ENCODE measurements around the gene ALDH3A2.
"Not testable (repeated sequence)": the region's sequence is repeated elsewhere in the genome, so short reads cannot be mapped to it uniquely, and the experiment has no call there.

ALDH3A2 gene

DNA sequence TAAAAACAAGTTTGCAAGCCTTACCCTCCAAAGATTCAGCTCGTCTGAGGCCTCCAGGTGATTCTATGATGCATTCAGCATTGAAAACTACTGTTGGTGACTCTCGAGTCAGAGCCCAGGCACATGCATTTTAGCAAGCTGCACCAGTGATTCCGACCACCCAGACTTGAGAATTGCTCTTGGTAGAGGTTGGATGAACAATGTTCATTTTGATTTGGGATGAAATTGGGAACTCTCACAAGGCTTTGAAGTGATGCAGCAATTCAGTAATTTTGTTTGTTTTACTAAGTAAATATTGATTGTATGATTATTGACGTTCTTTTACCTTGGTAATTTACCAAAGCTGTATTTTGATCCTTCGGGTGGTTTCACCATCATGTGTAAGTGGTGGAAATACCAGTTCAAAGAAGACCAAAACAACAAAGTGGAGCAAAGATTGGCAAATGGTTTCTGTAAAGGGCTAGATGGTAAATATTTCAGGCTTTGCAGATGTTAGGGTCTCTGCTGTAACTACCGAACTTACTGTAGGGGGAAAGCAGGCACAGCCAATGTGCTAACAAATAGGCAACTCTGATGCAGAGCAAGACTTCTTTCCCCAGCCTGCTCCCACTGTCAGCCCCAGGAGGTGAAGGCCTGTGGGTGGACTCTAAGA, 11.8 kb downstream of the ALDH3A2 start:
- no peaks in the 10 kb centered on the region for H3K27me3 Mint-ChIP-seq
- peaks cover 5% of the 10 kb centered on the region for H3K4me1 Mint-ChIP-seq (ENCODE audit: low read depth)
- no peaks in the 10 kb centered on the region for H3K9me3 Mint-ChIP-seq (ENCODE audit: low read depth)
- H3K27ac Mint-ChIP-seq: no peak overlapping the region
- no peak overlapping the region for H3K4me3 Mint-ChIP-seq
- H3K36me3 Mint-ChIP-seq: peaks cover 19% of the 10 kb centered on the region

DNA sequence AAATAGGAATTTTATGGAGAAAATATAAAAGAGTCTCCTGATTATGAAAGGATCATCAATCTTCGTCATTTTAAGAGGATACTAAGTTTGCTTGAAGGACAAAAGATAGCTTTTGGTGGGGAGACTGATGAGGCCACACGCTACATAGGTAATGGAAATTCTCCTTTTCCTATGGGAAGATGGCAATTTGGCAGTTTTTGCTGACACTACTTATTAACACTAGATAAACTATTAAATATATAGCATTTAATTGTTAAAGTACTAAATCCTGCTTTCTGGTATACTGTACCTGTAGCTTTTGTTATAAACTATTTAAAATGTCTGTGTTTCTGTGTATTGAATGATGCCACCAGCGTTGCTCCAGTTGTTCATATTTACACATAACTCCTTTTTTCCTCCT, 12.6 kb downstream of the ALDH3A2 start:
- Mint-ChIP-seq H3K27me3 (no peaks in the 10 kb centered on the region), H3K4me3 (no peak overlapping the region), H3K4me1 (ENCODE audit: low read depth) (peaks cover 3% of the 10 kb centered on the region), H3K36me3 (peaks cover 19% of the 10 kb centered on the region), H3K27ac (no peak overlapping the region), H3K9me3 (ENCODE audit: low read depth) (no peaks in the 10 kb centered on the region)

DNA sequence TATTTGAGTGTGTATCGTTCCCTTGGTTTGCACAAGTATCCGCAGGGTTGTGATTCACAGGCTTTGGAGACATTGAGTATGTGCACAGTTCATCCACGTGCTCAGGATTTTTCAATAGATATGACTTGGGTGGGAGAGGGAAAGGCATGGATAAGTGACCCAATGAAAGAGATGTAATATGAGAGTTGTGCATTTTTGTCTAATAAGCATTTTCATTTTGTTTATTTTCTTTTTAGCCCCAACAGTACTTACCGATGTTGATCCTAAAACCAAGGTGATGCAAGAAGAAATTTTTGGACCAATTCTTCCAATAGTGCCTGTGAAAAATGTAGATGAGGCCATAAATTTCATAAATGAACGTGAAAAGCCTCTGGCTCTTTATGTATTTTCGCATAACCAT, 14.5 kb downstream of the ALDH3A2 start:
- H3K27me3 Mint-ChIP-seq: no peaks in the 10 kb centered on the region
- H3K27ac Mint-ChIP-seq: no peak overlapping the region
- peaks cover 12% of the 10 kb centered on the region for H3K36me3 Mint-ChIP-seq
- no peaks in the 10 kb centered on the region for H3K4me1 Mint-ChIP-seq (ENCODE audit: low read depth)
- no peak overlapping the region for H3K4me3 Mint-ChIP-seq
- no peaks in the 10 kb centered on the region for H3K9me3 Mint-ChIP-seq (ENCODE audit: low read depth)

DNA sequence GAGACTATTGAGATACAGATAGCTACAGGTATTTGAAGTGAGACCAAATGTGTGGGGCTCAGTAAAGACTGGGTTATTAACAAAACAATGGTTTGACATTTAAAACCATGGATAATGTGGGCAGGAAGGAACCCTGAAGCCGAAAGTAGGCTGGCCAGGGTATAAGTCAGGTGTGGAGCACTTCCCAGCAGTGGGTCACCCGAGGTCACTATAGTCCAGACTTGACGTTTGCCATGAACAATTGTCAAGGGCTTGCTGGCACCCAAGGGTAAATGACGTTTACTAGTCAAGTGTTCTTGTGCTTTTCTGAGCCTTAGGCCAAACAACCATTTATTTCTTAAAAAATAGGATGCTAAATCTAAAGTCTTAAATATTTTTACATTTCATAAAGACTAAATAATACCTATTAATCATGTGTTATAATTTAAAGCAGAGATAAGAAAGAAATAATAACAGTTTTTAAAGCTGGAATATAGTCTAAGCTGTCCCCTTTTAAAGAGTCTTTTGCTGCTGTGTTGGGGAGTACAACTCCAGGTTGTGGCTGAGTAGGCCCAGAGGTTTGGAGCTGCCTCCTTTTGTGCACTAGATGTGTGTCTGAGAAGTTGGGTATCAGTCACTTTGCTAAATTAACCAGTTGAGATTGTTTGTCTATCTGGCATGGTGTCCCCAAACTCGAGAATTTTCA, 15.7 kb downstream of the ALDH3A2 start:
- H3K36me3 Mint-ChIP-seq: peaks cover 12% of the 10 kb centered on the region
- no peaks in the 10 kb centered on the region for H3K27me3 Mint-ChIP-seq
- H3K4me1 Mint-ChIP-seq (ENCODE audit: low read depth): no peaks in the 10 kb centered on the region
- H3K4me3 Mint-ChIP-seq: no peak overlapping the region
- H3K27ac Mint-ChIP-seq: no peak overlapping the region
- no peaks in the 10 kb centered on the region for H3K9me3 Mint-ChIP-seq (ENCODE audit: low read depth)

DNA sequence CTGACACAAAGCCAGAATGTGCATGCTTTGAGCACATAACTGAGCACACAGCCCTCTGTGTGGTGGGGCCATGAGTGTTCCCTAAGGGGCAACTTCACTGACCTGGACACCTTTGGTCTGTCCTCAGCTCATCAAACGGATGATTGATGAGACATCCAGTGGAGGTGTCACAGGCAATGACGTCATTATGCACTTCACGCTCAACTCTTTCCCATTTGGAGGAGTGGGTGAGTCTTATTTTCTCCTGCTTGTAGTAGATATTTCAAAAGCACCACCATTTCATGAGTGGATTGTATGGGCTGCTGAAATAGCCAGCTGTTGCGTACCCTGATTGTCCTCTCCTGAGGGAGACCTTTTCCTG, 16.2 kb downstream of the ALDH3A2 start:
- no peak overlapping the region for H3K27ac Mint-ChIP-seq
- H3K4me1 Mint-ChIP-seq (ENCODE audit: low read depth): no peaks in the 10 kb centered on the region
- peaks cover 12% of the 10 kb centered on the region for H3K36me3 Mint-ChIP-seq
- H3K27me3 Mint-ChIP-seq: no peaks in the 10 kb centered on the region
- H3K4me3 Mint-ChIP-seq: no peak overlapping the region
- H3K9me3 Mint-ChIP-seq (ENCODE audit: low read depth): no peaks in the 10 kb centered on the region

DNA sequence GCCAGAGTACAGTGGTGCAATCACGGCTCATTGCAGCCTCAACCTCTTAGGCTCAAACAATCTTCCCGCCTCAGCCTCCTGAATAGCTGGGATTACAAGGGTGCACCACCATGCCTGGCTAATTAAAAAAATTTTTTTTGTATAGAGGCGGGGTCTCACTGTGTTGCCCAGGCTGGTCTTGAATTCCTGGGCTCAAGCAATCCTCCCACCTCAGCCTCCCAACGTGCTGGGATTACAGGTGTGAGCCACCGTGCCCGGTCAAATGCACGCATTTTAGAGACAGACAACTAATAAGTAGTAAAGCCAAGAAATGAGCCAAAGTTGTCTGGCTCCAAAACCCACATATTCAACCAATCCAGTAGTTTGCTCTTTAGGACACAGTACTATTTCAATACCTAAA, 21.1 kb downstream of the ALDH3A2 start:
- H3K4me1 Mint-ChIP-seq (ENCODE audit: low read depth); H3K27me3 Mint-ChIP-seq; H3K27ac Mint-ChIP-seq; H3K9me3 Mint-ChIP-seq (ENCODE audit: low read depth); H3K4me3 Mint-ChIP-seq; H3K36me3 Mint-ChIP-seq: not testable (repeated sequence)

DNA sequence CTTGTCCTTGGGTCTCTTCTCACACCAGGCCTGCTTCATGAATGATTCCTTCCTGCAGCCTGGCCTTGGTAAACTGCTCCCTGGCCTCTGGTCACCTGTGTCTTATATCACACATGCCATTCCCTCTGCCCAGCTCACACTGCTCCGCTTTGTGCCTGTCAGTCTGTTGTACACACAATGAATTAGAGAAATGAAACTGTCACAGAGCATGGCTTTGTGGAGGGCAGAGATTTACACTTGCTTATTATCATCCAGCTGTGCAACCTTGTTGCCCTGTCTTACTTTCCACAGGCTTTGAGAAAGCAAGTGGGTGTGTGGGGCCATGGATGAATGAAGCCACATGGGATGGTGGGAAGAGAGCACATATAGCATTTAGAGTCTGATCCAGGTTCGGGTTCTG, 22.4 kb downstream of the ALDH3A2 start:
- Mint-ChIP-seq H3K27ac (no peak overlapping the region), H3K4me1 (ENCODE audit: low read depth) (no peaks in the 10 kb centered on the region), H3K27me3 (no peaks in the 10 kb centered on the region), H3K9me3 (ENCODE audit: low read depth) (no peaks in the 10 kb centered on the region), H3K36me3 (peaks cover 4% of the 10 kb centered on the region), H3K4me3 (no peak overlapping the region)

DNA sequence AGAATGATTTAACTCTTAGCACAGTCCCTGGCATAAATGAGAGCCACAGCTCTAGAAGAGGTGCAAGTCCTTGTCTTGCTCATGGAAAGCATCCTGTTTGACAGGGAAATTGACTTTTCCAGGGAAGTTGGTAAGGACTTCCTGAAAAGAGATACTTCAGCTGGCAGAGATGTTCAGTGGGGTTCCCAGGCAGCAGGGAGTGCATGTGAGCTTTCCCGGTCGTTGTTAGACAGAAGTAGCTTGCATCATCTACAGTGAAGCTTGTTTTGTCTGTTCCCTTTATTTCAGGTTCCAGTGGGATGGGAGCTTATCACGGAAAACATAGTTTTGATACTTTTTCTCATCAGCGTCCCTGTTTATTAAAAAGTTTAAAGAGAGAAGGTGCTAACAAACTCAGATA, 22.9 kb downstream of the ALDH3A2 start:
- H3K9me3 Mint-ChIP-seq (ENCODE audit: low read depth): no peaks in the 10 kb centered on the region
- no peaks in the 10 kb centered on the region for H3K27me3 Mint-ChIP-seq
- H3K27ac Mint-ChIP-seq: no peak overlapping the region
- peaks cover 3% of the 10 kb centered on the region for H3K36me3 Mint-ChIP-seq
- H3K4me1 Mint-ChIP-seq (ENCODE audit: low read depth): no peaks in the 10 kb centered on the region
- no peak overlapping the region for H3K4me3 Mint-ChIP-seq

DNA sequence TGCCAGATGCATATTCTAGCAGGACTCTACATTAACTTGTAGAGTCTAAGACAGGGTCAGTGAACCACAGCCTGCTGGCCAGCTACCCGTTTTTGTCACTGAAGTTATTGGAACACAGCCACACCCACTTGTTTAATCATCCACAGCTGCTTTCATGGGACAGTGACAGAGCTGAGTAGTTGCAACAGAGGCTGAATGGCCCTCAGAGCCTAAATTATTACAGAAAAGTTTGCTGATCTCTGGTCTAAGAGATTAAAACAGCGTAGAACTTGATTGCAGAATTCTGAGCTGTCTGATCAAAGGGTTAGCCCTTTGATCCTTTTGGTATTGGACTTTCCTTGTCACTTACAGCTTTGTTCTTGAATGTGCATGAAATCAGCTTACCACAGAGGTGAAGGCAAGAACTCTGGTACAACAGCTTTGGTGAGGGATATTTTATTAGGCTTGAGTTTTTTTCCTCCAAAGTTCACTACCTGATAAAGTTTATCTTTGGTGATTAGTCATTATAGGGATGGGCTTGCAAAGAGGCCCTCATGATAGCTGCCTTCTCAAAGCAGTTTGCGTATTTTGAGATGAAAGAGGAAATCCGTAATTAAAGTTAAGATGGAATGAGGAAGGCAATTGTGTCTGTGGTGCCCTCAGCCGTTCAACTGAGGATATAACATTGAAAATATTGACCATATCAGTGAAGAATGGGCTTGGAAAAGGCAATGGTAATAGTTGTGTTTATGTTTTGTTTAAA, 23.6 kb downstream of the ALDH3A2 start:
- Mint-ChIP-seq H3K36me3 (peaks cover 6% of the 10 kb centered on the region), H3K4me1 (ENCODE audit: low read depth) (no peaks in the 10 kb centered on the region), H3K4me3 (no peak overlapping the region), H3K9me3 (ENCODE audit: low read depth) (no peaks in the 10 kb centered on the region), H3K27me3 (no peaks in the 10 kb centered on the region), H3K27ac (no peak overlapping the region)

DNA sequence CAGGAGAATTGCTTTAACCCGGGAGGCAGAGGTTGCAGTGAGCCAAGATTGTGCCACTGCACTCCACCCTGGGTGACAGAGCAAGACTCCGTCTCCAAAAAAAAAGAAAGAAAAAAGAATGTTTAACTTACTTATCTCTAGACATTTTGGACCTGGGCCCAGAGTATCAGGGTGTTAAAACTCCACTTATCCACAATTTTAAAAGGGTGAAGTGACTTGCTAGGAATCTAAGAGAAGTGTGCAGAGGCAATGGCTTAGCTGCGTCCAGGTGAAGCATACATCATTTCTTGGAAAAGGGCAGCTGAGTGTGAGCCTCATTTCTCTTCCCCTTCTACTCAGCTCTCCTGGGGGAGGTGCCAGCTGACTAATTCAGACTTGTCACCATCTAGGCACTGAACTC, 25.1 kb downstream of the ALDH3A2 start:
- H3K36me3 Mint-ChIP-seq: peaks cover 6% of the 10 kb centered on the region
- no peak overlapping the region for H3K27ac Mint-ChIP-seq
- no peaks in the 10 kb centered on the region for H3K9me3 Mint-ChIP-seq (ENCODE audit: low read depth)
- no peak overlapping the region for H3K4me3 Mint-ChIP-seq
- H3K4me1 Mint-ChIP-seq (ENCODE audit: low read depth): no peaks in the 10 kb centered on the region
- H3K27me3 Mint-ChIP-seq: no peaks in the 10 kb centered on the region

DNA sequence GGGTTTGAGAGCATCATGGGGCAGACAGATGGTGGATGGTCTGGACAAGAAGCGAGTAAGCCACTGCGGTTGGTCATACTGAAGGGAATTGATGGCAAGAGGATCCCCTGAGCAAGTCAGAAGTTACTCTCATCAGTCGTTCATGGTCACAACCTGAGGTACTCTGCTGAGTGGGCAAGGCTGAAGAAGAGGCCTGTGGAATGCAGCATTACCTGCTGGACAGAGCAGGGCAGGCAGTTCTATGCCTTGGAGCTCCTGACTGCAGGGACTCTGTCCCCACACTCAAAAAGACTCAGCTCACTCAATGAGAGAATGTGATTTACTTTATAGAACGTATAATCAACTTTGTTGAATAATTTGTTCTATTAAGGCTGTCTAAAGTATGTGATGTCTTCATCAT, 28.3 kb downstream of the ALDH3A2 start:
- Mint-ChIP-seq H3K27me3 (no peaks in the 10 kb centered on the region), H3K4me1 (ENCODE audit: low read depth) (no peaks in the 10 kb centered on the region), H3K36me3 (peaks cover 2% of the 10 kb centered on the region), H3K9me3 (ENCODE audit: low read depth) (no peaks in the 10 kb centered on the region), H3K27ac (no peak overlapping the region), H3K4me3 (no peak overlapping the region)

DNA sequence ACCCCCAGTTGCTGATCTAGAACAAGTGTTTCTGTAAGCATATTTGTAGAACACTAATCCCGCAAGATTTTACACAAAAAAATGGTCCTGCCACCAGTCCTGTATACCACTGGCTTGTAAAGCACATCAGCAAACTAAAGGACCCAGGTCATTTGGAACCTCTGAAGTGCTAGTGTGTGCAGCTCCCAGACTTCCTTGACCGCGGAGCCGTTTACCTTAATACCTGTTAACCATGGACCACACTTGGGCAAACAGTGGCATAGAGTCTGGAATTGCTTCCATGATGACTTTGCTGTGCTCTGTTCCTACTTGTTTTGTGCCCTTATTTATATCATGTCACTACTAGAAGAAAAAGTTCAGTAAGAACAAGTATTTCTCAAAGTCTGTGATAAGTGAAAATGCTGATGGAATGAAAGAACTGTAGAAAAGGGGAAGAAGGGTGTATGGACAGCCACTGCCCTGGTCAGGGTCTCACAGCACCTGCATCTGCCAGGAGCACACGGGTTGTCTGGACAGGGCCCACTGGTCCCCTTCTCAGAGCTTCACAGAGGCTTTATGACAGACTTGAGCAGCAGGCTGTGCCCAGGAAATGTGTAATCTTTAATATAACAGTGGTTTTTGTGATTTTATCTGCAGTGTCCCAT, 29.3 kb downstream of the ALDH3A2 start:
- no peaks in the 10 kb centered on the region for H3K4me1 Mint-ChIP-seq (ENCODE audit: low read depth)
- no peak overlapping the region for H3K27ac Mint-ChIP-seq
- H3K27me3 Mint-ChIP-seq: no peaks in the 10 kb centered on the region
- no peak overlapping the region for H3K4me3 Mint-ChIP-seq
- peaks cover 2% of the 10 kb centered on the region for H3K36me3 Mint-ChIP-seq
- H3K9me3 Mint-ChIP-seq (ENCODE audit: low read depth): no peaks in the 10 kb centered on the region

DNA sequence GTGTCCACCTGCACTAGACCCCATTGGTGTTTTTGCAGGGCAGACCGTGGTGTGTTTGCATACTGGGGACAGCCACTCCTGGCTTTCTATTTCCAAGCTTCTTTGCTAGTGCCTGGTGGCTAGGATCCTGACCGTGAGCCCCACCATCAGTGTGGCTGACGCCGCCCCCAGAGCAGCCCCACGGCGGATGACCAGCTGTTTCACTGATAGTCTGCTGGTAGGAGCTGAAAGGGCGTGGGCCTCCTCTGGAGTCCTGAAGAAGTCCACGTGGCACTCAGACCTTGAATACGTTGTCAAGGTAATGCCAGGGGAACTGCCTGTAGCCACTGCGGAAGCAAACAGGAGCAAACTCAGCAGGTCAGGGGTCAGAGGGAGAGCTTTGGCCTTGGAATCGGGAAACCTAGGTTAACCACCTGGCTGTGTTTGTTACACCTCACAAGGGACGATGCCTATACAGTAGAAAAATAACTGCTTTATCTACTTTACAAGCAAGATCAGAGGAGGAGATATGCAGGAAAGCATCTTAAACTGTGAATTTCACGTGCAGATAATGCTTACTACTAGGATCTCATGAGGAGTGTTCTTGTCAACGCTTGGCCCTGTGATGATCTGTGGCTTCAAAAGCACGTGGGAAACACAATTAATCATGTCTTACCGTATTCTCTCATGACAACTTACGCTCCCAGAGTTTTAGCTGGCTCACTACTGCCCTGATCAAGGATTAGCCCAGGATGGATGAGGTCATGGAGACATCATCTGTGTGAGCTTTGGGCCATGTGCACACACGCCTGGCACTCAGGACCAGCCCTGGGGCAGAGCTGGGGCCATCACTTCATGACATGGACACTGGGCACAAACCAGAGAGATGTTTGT, 30.3 kb downstream of the ALDH3A2 start:
- H3K4me3 Mint-ChIP-seq: no peak overlapping the region
- H3K9me3 Mint-ChIP-seq (ENCODE audit: low read depth): no peaks in the 10 kb centered on the region
- no peaks in the 10 kb centered on the region for H3K27me3 Mint-ChIP-seq
- no peak overlapping the region for H3K27ac Mint-ChIP-seq
- no peaks in the 10 kb centered on the region for H3K4me1 Mint-ChIP-seq (ENCODE audit: low read depth)
- peaks cover 2% of the 10 kb centered on the region for H3K36me3 Mint-ChIP-seq

DNA sequence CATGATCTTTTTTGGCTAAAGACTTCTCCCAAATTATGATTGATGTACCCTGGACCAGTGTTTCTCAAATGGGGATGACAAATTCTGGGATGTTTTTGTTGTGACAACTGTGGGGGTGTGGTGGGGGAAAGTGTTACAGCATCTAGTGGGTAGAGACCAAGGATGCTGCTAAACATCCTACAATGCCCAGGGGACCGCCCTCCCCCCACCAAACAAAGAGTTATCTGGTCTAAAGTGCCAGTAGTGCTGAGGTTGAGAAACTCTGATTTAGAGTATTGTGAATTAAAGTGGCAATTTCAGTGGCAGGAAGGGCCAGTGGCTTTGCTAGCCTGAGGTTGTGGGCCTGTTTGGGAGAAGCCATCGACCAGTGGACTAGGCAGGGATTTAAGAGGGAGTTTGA, 34.6 kb downstream of the ALDH3A2 start:
- H3K27ac Mint-ChIP-seq: no peak overlapping the region
- H3K4me1 Mint-ChIP-seq (ENCODE audit: low read depth): no peaks in the 10 kb centered on the region
- no peak overlapping the region for H3K4me3 Mint-ChIP-seq
- H3K9me3 Mint-ChIP-seq (ENCODE audit: low read depth): no peaks in the 10 kb centered on the region
- H3K36me3 Mint-ChIP-seq: peaks cover 4% of the 10 kb centered on the region
- H3K27me3 Mint-ChIP-seq: no peaks in the 10 kb centered on the region
